ENCODE data around the gene NXPH4. TPM values are rescaled to one million over a fixed set of nuclear protein-coding genes. Genes with fewer than 3 reads are reported as not detected.

NXPH4 gene
- polyA plus RNA-seq, 4 donors, result 0.10 to 0.27 TPM; not detected in 2

DNA sequence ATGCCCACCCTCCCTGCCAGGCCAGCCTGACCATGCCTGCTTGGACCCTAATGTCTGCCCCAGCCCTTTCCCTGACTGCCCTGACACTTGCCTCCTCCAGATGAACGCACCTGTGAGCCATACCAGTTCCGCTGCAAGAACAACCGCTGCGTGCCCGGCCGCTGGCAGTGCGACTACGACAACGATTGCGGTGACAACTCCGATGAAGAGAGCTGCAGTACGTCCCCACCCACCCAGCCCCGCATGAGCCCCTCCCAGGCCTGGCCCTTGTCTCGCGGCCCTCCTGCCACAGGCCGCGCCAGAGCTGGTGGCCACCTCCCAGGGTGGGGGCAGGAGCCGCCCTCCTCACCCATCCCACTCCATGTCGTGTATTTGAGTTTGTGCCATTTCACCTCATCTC, 14.3 kb upstream of the NXPH4 start:
- no peak for DNase-seq
- Histone ChIP-seq H3K36me3 (ENCODE audit: control insufficient read depth in 3 of 3, insufficient read depth in 2 of 3, low read depth in 1 of 3, low read length in 3 of 3) (peaks cover 0 to 99% (median 25%) of the 10 kb centered on the region in 3 donors), H3K27ac (ENCODE audit: low read depth in 1 of 3, low read length in 2 of 3) (no peak overlapping the region), H3K9me3 (ENCODE audit: control insufficient read depth in 2 of 2, insufficient read depth in 1 of 2, low read depth in 1 of 2, low read length in 1 of 2) (no peaks in the 10 kb centered on the region), H3K4me3 (ENCODE audit: low read depth in 1 of 3, low read length in 3 of 3) (no peak overlapping the region), H3K27me3 (ENCODE audit: control insufficient read depth in 3 of 3, insufficient read depth in 3 of 3, low read length in 3 of 3) (no peaks in the 10 kb centered on the region), H3K4me1 (ENCODE audit: control insufficient read depth in 3 of 3, insufficient read depth in 2 of 3, low read depth in 1 of 3, low read length in 2 of 3) (no peaks in the 10 kb centered on the region)
- 85 to 92% (median 88%) methylated on average over 15 to 19 of the region's 19 CpGs for WGBS, 3 donors
- FAIRE-seq, result no peak

DNA sequence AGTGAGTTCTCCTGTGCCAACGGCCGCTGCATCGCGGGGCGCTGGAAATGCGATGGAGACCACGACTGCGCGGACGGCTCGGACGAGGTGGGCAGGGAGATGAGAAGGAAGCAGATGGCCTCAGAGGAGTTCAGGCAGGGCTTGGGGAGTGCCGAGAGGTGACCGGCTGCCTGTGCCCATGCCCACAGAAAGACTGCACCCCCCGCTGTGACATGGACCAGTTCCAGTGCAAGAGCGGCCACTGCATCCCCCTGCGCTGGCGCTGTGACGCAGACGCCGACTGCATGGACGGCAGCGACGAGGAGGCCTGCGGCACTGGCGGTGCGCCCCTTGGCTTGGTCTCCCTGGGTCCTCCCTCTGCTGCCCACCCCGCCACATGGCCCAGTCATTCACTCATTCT, 13.4 kb upstream of the NXPH4 start:
- FAIRE-seq (no peak), DNase-seq (no peak)
- H3K4me1 ChIP-seq (ENCODE audit: control insufficient read depth in 3 of 3, insufficient read depth in 2 of 3, low read depth in 1 of 3, low read length in 2 of 3), result no peaks in the 10 kb centered on the region
- H3K4me3 ChIP-seq (ENCODE audit: low read depth in 1 of 3, low read length in 3 of 3), result no peak overlapping the region
- WGBS, 3 donors, result 94 to 97% (median 96%) methylated on average over 27 to 28 of the region's 28 CpGs
- no peaks in the 10 kb centered on the region for H3K27me3 ChIP-seq (ENCODE audit: control insufficient read depth in 3 of 3, insufficient read depth in 3 of 3, low read length in 3 of 3)
- no peak overlapping the region for H3K27ac ChIP-seq (ENCODE audit: low read depth in 1 of 3, low read length in 2 of 3)
- peaks cover 2 to 99% (median 25%) of the 10 kb centered on the region in 3 donors for H3K36me3 ChIP-seq (ENCODE audit: control insufficient read depth in 3 of 3, insufficient read depth in 2 of 3, low read depth in 1 of 3, low read length in 3 of 3)
- no peaks in the 10 kb centered on the region for H3K9me3 ChIP-seq (ENCODE audit: control insufficient read depth in 2 of 2, insufficient read depth in 1 of 2, low read depth in 1 of 2, low read length in 1 of 2)

DNA sequence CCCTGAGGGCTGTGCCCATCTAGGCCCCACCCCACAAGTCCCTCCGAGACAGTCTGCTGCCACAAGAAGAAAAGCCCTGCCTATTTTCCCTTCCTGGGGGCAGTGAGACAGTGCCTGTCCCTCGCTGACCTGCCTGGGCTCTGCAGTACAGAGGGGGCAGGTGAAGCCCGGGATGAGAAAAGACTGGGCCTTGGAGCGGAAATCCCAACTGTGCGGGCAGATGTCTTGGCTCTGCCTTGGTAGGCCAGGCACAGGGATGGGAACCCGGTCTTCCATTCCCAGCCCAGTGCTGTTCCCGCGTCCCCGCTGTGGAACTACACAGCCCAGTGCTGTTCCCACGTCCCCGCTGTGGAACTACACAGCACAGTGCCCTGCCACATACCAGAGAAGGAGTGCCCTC, 12.8 kb upstream of the NXPH4 start:
- no peaks in the 10 kb centered on the region for H3K9me3 ChIP-seq (ENCODE audit: control insufficient read depth in 2 of 2, insufficient read depth in 1 of 2, low read depth in 1 of 2, low read length in 1 of 2)
- WGBS, 3 donors, result 78 to 87% (median 83%) methylated on average over 11 of the region's 11 CpGs
- H3K4me1 ChIP-seq (ENCODE audit: control insufficient read depth in 3 of 3, insufficient read depth in 2 of 3, low read depth in 1 of 3, low read length in 2 of 3), result no peaks in the 10 kb centered on the region
- H3K27me3 ChIP-seq (ENCODE audit: control insufficient read depth in 3 of 3, insufficient read depth in 3 of 3, low read length in 3 of 3), result no peaks in the 10 kb centered on the region
- DNase-seq (no peak), FAIRE-seq (no peak)
- no peak overlapping the region for H3K27ac ChIP-seq (ENCODE audit: low read depth in 1 of 3, low read length in 2 of 3)
- no peak overlapping the region for H3K4me3 ChIP-seq (ENCODE audit: low read depth in 1 of 3, low read length in 3 of 3)
- peaks cover 3 to 99% (median 23%) of the 10 kb centered on the region in 3 donors for H3K36me3 ChIP-seq (ENCODE audit: control insufficient read depth in 3 of 3, insufficient read depth in 2 of 3, low read depth in 1 of 3, low read length in 3 of 3)

DNA sequence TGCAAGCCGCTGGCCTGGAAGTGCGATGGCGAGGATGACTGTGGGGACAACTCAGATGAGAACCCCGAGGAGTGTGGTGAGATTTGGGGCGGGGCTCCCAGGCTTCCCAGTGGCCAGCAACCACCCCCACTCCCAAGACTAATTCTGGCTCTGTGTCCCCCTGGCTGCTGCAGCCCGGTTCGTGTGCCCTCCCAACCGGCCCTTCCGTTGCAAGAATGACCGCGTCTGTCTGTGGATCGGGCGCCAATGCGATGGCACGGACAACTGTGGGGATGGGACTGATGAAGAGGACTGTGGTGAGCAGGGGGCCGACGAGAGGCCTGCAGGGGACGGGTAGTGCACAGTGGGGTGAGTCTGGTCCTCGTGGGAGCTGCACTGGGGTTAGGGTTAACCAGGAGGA, 12.1 kb upstream of the NXPH4 start:
- WGBS, 3 donors, result 83 to 92% (median 88%) methylated on average over 19 of the region's 19 CpGs

DNA sequence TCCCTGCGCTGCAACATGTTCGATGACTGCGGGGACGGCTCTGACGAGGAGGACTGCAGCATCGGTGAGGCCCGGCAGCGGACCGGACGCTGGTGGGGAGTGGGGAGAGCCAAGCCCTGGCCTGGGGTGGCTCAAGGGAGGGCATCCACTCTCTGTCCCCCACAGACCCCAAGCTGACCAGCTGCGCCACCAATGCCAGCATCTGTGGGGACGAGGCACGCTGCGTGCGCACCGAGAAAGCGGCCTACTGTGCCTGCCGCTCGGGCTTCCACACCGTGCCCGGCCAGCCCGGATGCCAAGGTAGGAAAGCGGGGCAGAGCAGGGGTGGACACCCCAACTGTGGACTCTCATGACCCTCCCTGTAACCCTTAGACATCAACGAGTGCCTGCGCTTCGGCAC, 11.4 kb upstream of the NXPH4 start:
- DNase-seq (no peak), FAIRE-seq (no peak)
- no peaks in the 10 kb centered on the region for H3K4me1 ChIP-seq (ENCODE audit: control insufficient read depth in 3 of 3, insufficient read depth in 2 of 3, low read depth in 1 of 3, low read length in 2 of 3)
- H3K27me3 ChIP-seq (ENCODE audit: control insufficient read depth in 3 of 3, insufficient read depth in 3 of 3, low read length in 3 of 3), result no peaks in the 10 kb centered on the region
- no peaks in the 10 kb centered on the region for H3K9me3 ChIP-seq (ENCODE audit: control insufficient read depth in 2 of 2, insufficient read depth in 1 of 2, low read depth in 1 of 2, low read length in 1 of 2)
- no peak overlapping the region for H3K4me3 ChIP-seq (ENCODE audit: low read depth in 1 of 3, low read length in 3 of 3)
- peaks cover 6 to 99% (median 21%) of the 10 kb centered on the region in 3 donors for H3K36me3 ChIP-seq (ENCODE audit: control insufficient read depth in 3 of 3, insufficient read depth in 2 of 3, low read depth in 1 of 3, low read length in 3 of 3)
- no peak overlapping the region for H3K27ac ChIP-seq (ENCODE audit: low read depth in 1 of 3, low read length in 2 of 3)
- 93 to 95% (median 94%) methylated on average over 25 to 26 of the region's 26 CpGs for WGBS, 3 donors

More for the DNA sequence above, 12.1 kb upstream of the NXPH4 start:
- FAIRE-seq (no peak), DNase-seq (no peak)
- Histone ChIP-seq H3K36me3 (ENCODE audit: control insufficient read depth in 3 of 3, insufficient read depth in 2 of 3, low read depth in 1 of 3, low read length in 3 of 3) (peaks cover 6 to 99% (median 22%) of the 10 kb centered on the region in 3 donors), H3K27ac (ENCODE audit: low read depth in 1 of 3, low read length in 2 of 3) (no peak overlapping the region), H3K4me1 (ENCODE audit: control insufficient read depth in 3 of 3, insufficient read depth in 2 of 3, low read depth in 1 of 3, low read length in 2 of 3) (no peaks in the 10 kb centered on the region), H3K9me3 (ENCODE audit: control insufficient read depth in 2 of 2, insufficient read depth in 1 of 2, low read depth in 1 of 2, low read length in 1 of 2) (no peaks in the 10 kb centered on the region), H3K4me3 (ENCODE audit: low read depth in 1 of 3, low read length in 3 of 3) (no peak overlapping the region), H3K27me3 (ENCODE audit: control insufficient read depth in 3 of 3, insufficient read depth in 3 of 3, low read length in 3 of 3) (no peaks in the 10 kb centered on the region)

DNA sequence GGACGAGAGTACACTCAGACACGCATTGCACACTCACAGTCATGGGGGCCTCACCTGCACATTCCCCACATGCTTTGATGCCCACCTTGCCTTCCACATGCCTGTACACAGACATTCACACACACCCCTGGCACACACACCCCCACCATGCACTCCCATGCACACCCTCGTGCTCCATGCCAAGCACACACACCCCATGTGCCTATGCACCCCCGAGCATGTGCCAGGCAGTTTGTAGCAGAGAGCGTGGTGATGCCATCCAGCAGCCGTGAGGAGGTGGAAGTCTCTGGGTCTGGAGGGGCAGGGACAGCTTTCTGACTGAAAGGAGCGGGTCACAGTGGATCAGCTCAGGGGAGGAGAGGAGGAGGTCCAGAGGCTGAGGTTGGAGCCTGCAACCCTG, 10.7 kb upstream of the NXPH4 start:
- Histone ChIP-seq H3K4me1 (ENCODE audit: control insufficient read depth in 3 of 3, insufficient read depth in 2 of 3, low read depth in 1 of 3, low read length in 2 of 3) (no peaks in the 10 kb centered on the region), H3K9me3 (ENCODE audit: control insufficient read depth in 2 of 2, insufficient read depth in 1 of 2, low read depth in 1 of 2, low read length in 1 of 2) (no peaks in the 10 kb centered on the region), H3K4me3 (ENCODE audit: low read depth in 1 of 3, low read length in 3 of 3) (no peak overlapping the region), H3K27me3 (ENCODE audit: control insufficient read depth in 3 of 3, insufficient read depth in 3 of 3, low read length in 3 of 3) (no peaks in the 10 kb centered on the region), H3K36me3 (ENCODE audit: control insufficient read depth in 3 of 3, insufficient read depth in 2 of 3, low read depth in 1 of 3, low read length in 3 of 3) (peaks cover 6 to 99% (median 24%) of the 10 kb centered on the region in 3 donors), H3K27ac (ENCODE audit: low read depth in 1 of 3, low read length in 2 of 3) (no peak overlapping the region)
- DNase-seq, result no peak
- FAIRE-seq, result no peak
- WGBS, 3 donors, result 80 to 89% (median 84%) methylated on average over 7 of the region's 7 CpGs

DNA sequence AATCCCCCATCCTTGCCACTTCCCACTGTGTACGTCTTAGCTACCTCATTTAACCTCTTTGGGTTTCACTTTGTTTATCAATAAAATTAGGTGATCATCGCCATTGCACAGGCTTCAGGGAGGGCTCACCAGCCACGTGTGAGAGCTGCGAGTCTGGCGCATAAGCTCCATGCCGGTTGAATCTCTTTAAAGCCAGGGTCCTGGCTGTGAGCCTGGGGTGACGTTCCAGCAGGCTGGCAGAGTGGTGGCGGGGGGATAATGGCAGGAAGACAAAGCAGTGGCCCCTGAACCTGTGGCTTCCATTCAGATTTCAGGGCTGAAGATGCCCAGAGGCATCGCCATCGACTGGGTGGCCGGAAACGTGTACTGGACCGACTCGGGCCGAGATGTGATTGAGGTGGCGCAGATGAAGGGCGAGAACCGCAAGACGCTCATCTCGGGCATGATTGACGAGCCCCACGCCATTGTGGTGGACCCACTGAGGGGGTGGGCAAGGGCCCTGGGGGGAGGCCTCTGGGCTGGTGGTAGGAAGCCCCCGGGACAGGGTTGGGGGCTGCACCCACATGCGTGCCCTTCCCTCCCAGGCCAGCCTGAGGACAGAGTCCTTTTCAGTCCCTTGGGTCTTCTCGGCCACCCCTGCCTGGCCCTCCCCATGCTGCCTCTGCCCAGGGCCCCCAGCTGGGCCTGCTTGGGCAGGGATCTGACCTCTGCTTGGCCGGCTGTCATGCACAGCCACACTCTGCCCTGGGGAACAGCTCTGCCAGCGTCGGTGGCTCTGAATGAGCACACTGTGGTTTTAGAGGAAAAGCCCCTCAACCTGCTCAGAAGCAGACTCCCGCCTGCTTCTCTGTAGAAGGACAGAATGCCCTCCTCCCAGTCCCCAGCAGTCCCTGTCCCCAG, 8.6 kb upstream of the NXPH4 start:
- Histone ChIP-seq H3K27ac (ENCODE audit: low read depth in 1 of 3, low read length in 2 of 3) (no peak overlapping the region), H3K9me3 (ENCODE audit: control insufficient read depth in 2 of 2, insufficient read depth in 1 of 2, low read depth in 1 of 2, low read length in 1 of 2) (no peaks in the 10 kb centered on the region), H3K36me3 (ENCODE audit: control insufficient read depth in 3 of 3, insufficient read depth in 2 of 3, low read depth in 1 of 3, low read length in 3 of 3) (peaks cover 6 to 99% (median 15%) of the 10 kb centered on the region in 3 donors), H3K4me1 (ENCODE audit: control insufficient read depth in 3 of 3, insufficient read depth in 2 of 3, low read depth in 1 of 3, low read length in 2 of 3) (no peaks in the 10 kb centered on the region), H3K4me3 (ENCODE audit: low read depth in 1 of 3, low read length in 3 of 3) (no peak overlapping the region), H3K27me3 (ENCODE audit: control insufficient read depth in 3 of 3, insufficient read depth in 3 of 3, low read length in 3 of 3) (no peaks in the 10 kb centered on the region)
- no peak for DNase-seq
- 87 to 92% (median 88%) methylated on average over 27 to 29 of the region's 29 CpGs for WGBS, 3 donors
- no peak for FAIRE-seq

DNA sequence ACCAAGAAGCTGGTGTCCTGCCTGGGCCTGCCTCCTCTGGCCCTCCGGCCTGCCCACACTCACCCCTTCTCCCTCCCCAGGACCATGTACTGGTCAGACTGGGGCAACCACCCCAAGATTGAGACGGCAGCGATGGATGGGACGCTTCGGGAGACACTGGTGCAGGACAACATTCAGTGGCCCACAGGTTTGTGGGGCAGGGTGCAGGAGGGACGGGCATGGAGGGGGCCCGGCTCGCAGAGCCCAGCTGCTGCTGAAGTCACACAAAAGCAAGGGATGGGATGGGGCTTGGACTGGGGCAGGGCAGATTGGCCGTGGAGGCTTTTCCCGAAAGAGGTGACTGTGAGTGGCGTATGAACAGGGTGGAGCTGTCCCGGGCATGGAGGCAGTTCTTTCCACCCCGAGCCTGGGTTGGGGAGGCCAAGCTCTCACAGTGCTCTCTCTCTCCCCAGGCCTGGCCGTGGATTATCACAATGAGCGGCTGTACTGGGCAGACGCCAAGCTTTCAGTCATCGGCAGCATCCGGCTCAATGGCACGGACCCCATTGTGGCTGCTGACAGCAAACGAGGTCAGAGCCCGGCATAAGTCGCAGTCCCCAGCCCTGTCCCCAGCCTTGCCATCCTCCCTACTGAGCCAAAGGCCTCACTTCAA, 7.8 kb upstream of the NXPH4 start:
- no peak for FAIRE-seq
- no peak overlapping the region for H3K27ac ChIP-seq (ENCODE audit: low read depth in 1 of 3, low read length in 2 of 3)
- H3K36me3 ChIP-seq (ENCODE audit: control insufficient read depth in 3 of 3, insufficient read depth in 2 of 3, low read depth in 1 of 3, low read length in 3 of 3), result peaks cover 6 to 97% (median 15%) of the 10 kb centered on the region in 3 donors
- no peak overlapping the region for H3K4me3 ChIP-seq (ENCODE audit: low read depth in 1 of 3, low read length in 3 of 3)
- H3K4me1 ChIP-seq (ENCODE audit: control insufficient read depth in 3 of 3, insufficient read depth in 2 of 3, low read depth in 1 of 3, low read length in 2 of 3), result no peaks in the 10 kb centered on the region
- DNase-seq, result no peak
- H3K27me3 ChIP-seq (ENCODE audit: control insufficient read depth in 3 of 3, insufficient read depth in 3 of 3, low read length in 3 of 3), result no peaks in the 10 kb centered on the region
- 78 to 89% (median 84%) methylated on average over 19 to 22 of the region's 22 CpGs for WGBS, 3 donors
- no peaks in the 10 kb centered on the region for H3K9me3 ChIP-seq (ENCODE audit: control insufficient read depth in 2 of 2, insufficient read depth in 1 of 2, low read depth in 1 of 2, low read length in 1 of 2)

Measured in small intestine (tissue), 7 donors.